Limb (tissue), 2 donors: ENCODE results near the gene MFAP2.

ENCODE experiments used
- DNase-seq, 2 donors: peaks; one replicate each; pipeline ENCODE4 v3.0.0-alpha.2; 2016; ENCODE audit errors: extremely low spot score in 2 of 2

The MFAP2 gene

DNA sequence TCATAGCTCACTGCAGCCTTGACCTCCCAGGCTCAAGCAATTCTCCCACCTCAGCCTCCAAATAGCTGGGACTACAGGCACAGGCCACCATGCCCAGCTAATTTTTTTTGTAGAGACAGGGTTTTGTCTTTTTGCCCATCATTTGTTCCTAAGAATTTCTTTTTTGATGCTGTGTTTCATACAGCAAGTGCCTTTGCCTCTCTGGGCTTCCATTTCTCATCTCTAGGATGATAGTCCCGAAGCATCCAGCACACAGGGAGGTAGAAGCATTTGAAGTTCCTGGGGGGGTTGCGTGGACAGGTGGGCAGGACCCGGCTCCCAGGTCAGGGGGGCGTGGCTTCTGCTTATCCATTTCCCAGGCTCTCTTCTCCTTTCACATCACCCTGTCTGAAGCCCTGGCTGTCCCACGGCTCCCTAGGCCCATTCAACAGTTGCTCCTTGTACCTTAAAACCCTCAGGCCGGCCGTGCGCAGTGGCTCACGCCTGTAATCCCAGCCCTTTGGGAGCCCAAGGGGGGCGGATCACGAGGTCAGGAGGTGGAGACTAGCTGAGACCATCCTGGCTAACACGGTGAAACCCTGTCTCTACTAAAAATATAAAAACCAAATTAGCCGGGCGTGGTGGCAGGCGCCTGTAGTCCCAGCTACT lies 27.9 kb upstream of the MFAP2 start:
- DNase-seq: no peak

GRCh38 chr1:17007121-17007520 lies 26.7 kb upstream of the MFAP2 start:
- no peak for DNase-seq

DNA sequence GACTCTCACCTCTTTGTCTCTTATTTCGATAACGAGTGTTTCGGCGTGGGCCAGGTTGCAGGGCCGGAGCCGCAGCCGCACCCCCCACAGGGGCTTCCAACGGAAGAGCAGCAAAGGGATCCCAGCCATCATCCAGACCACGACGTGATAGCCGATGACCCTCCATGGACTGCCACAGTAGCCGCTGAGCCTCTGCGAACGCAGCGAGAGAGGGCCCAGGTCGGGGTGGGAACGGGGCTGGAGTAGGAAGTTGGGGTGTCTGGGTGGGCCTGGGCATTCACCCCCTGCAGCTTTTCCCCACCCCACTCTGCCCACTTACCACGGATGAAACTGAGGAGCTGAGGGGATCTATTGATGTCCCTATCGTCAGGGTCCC lies 24.9 kb upstream of the MFAP2 start:
- no peak for DNase-seq

DNA sequence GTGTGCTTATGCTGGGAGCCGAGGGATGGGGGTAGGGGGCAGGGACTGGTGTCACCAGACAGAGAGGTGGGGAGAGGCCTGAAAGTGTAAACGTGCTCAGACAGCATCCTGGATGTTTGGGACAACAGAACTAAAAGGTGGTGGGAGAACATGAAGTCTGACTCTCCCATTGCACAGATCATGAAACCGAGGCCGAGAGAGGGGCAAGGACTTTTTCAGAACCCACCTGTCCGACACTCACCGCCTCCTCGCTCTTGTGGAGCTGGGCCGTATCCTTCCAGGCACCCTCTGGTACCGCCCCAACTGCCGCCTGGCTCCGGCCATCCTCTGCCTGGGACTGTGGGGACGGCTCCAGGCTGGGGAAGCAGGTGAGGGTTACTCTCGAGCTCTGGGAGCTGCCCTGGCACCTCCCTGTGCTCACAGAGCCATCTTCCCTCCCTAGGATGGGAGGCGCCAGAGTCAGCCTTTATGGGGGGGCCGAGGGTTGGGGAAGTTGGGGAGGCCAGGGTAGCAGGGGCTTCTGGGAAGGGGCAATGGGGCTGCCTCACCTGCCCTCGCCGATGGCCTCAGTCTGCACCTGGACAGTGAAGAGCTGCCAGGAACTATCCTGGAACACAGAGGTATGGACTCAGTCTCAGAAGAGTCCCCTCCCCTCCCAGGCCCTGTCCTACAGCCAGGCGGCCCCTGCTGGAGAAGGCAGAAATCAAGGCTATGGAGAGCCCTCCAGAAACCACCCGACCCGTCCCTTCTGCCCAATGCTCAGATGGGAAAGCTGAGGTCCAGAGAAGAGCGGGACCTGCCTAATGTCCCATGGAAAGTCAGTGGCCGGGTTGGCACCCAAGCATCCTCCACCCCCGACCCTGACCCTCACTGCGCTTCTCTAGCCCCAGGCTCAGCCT lies 24.3 kb upstream of the MFAP2 start:
- DNase-seq: no peak

DNA sequence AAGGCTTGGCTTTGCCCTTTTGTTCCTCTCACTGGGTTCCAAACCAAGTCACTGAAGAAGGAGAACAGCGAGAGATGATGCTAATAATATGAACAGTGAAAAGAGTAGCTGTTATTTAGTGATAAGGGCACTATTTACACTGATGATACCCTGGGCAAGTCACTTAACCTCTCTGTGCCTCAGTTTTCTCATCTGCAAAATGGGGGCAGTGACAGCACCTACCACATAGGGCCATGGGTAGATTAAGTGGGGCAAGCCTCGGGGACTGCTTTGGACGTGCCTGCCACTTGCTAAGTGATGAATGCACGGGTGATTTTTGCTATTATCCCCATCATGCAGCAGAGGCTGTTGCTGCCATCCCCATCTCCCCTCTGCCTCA lies 22.1 kb upstream of the MFAP2 start:
- DNase-seq: no peak

DNA sequence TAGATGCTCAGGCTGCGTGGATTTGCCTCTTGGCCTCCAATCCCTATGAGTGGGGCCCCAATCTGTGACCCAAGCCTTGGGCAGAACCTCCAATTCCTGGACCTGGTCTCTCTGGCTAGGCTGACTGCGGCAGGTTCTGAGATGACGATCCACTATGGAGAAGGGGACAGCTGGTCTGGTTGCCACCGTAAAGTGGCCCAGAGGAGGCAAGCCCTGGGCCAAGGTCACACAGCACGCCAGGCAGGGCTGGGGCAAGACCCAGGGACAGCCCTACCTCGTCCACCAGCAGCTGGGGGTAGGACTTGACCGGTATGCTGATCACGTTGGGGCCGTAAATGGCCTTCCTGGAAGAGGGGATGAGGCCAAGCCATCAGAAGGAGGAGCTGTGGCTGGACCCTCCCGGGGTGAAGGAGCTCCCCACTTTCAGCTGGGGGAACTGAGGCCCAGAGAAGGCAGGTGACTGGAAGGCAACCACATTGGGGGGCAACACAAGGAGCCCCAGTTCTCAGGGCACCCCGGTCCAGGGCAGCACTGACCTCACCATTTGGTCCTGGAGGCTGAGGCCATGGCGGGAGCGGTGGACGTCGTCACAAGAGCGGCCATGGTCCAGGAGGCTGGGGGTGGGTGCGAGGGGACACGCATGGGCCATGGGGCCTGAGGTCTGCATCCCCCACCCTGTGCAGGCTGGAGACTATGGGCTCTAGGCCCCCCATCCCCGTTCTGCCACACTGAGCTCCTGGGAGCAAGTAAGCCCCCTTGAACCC lies 21.5 kb upstream of the MFAP2 start:
- DNase-seq: no peak

DNA sequence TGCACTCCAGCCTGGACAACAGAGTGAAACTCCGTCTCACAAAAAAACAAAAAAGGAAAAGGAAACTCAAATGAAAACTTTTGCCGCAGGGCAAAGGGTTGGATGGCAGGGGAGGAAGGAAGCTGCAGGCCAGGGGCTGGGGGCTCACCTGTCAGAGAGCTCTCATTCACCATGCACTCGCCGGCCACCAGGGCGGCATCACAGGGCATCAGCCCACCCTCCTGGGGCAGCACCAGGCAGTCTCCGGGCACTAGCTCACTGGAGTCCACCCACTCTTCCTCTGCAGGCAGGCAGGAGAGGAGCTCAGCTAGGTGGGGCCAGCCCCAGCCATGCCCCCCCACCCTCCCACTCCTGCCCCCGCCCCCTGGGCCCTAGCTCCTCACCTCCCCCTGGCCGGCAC lies 19.4 kb upstream of the MFAP2 start:
- no peak for DNase-seq

DNA sequence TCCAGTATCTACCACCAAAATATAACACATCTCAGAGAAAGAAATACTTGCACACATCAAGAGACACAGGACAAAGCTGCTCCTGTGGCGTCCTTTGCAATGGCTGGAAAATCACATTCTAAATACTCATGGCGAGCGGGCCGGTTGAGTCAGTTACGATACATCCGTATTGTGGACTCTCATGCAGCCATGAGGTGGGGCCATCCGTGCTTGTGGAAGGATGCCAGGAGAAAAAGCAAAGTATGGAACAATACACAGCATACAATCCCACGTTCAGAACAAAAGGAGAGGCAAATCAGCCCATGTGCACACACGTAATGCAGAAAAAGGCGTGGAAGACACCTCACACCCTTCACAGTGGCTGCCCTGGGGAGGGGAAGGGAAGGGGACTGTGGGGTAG lies 18.2 kb upstream of the MFAP2 start:
- DNase-seq: no peak

- DNase-seq: no peak
These were observed 16.4 kb upstream of the MFAP2 start for GRCh38 chr1:16996845-16997244.

GRCh38 chr1:16993521-16994038 lies 13.2 kb upstream of the MFAP2 start:
- no peak for DNase-seq

DNA sequence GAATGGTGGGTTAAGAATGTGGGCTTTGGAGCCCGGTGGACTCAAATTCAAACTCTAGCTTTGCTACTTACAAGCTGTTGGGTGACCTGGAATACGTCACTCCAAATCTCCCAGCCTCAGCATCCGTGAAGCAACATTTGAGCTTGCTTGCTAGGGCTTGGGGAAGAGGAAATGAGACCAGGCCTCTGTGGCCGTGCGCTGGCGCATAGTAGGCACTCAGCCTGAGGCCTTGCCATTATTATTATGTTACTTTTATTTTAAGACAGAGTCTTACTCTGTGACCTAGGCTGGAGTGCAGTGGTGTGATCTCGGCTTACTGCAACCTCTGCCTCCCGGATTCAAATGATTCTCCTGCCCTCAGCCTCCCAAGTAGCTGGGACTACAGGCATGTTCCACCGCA lies 12.3 kb upstream of the MFAP2 start:
- DNase-seq: no peak

GRCh38 chr1:16992102-16992501 lies 11.7 kb upstream of the MFAP2 start:
- no peak for DNase-seq

DNA sequence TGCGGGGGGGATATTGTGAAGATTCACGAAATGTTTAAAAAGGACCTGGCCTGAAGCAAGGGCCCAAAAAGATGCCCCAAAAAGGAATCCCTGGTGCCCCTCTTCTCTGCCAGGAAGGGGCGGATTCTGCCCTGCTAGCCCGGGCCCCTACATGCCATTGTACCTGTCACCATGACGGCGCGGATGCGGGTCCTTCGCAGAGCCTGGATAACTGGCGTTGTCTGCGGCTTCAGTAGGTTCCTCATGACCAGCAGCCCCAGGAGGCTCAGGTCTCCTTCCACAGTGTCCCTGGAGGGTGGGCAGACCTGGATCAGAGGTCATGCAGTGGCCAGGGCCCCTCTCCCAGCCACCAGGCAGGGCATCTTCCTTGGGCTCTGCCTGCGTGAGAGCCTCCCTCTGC lies 11.2 kb upstream of the MFAP2 start:
- no peak for DNase-seq

- DNase-seq: no peak
These were observed 9.4 kb upstream of the MFAP2 start for GRCh38 chr1:16989676-16990391.

DNA sequence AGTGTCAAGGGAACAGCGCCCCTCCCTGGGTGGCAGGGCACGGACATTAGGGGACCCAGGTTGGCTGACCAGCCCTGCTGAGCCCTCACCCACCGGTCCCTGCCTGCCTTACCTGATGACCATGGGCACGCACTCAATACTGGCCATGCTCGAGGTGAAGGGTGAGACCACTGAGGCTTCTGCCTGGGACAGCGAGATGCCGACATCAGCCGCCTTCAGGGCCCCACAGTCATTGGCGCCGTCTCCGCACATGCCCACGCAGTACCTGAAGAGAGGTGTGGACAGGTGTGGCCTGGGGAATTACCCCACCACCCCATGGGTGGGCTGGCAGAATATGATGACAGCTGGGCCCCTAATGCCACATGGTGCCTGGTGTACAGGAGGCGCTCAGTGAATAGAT lies 7.8 kb upstream of the MFAP2 start:
- DNase-seq: no peak

- DNase-seq: no peak
These were observed 6.5 kb upstream of the MFAP2 start for GRCh38 chr1:16986962-16987361.

DNA sequence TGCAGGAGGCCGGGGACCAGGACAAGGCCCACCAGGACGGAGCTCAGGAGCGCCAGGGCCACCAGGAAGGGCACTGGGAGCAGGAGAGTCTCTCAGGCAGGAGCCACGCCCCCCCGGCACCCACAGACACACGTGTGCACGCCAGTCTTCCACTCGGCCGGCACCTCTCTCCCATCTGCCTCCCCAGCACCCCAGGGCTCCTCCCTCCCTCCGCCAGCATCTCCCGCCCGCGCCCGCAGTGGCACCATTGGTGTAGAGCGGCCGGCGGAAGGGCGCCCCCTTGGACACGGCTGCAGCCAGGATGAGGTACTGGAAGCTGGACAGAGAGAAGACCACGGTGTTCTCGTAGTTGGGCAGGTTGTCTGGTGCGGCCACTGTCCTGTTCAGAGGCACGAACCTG lies 6.1 kb upstream of the MFAP2 start:
- no peak for DNase-seq

GRCh38 chr1:16986113-16986512 lies 5.7 kb upstream of the MFAP2 start:
- DNase-seq: no peak

GRCh38 chr1:16984717-16985116 lies 4.3 kb upstream of the MFAP2 start:
- peak in 1 of 2 donors; percentile 66 for DNase-seq

GRCh38 chr1:16983649-16984048 lies 3.2 kb upstream of the MFAP2 start:
- no peak for DNase-seq

- DNase-seq: no peak
These were observed 2.5 kb upstream of the MFAP2 start for GRCh38 chr1:16982902-16983301.
